ENCODE measurements around the gene ALDH3A1.

The ALDH3A1 gene

DNA sequence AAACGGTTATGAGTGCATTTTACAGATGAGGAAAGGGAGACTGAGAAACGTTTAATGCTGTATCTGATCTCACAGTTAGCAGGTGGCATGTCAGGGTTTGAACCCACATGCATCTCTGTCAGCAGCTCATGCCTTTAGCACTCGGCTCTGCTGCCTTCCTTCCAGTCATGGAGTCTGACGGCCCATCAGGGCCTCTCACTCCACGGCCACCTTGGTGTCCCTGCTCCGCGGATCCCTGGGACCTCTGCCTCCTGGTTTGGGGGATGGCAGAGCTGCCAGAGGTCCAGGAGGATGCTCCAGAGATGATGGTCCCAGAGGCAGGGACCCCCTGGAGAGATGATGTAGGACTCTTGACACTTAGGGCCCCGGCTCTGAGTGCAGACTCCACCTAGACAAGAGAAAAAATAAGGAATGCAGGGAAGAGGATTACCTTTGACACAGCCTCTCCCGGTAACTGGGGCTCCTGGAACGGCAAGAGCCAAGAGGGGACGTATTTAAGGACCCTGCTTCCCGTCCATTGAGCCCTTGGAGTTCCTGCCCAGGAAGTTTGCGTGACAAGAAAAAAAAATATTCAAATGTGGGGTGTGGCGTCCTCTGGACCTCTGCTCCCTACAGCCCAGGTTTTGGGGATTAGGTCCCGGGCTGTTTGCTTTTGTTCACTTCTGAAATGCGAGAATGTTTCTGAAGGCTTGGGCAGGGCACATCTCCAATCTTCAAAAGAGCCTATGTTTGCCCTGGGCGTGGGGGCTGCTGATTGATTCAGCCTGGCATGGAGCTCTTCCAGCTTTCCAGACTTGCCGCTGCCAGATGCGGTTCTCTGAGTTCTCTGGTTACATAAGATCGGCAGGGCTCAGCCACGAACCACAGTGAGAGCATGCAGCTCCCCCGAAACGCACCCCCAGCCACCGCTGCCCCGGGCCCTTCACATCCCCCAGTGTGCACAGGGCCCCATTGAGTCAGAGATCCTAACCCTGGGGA lies at the start of gene ALDH3A1:
TSS of gene ALDH3A1 (minus strand) at position 470 of the 978 bp plus-strand sequence. CDS start 3,169 bp downstream, outside the sequence.
- H3K9me3 Mint-ChIP-seq, result no peaks in the 10 kb centered on the region
- peak within 1 kb of the TSS in 1 of 3 experiments; percentile 52 for H3K4me3 Mint-ChIP-seq
- H3K27ac Mint-ChIP-seq, result peak within 1 kb of the TSS in 1 of 3 experiments; percentile 33
- no peaks in the 10 kb centered on the region for H3K36me3 Mint-ChIP-seq (ENCODE audit: low read depth)
- TF ChIP-seq, protein P1, sequence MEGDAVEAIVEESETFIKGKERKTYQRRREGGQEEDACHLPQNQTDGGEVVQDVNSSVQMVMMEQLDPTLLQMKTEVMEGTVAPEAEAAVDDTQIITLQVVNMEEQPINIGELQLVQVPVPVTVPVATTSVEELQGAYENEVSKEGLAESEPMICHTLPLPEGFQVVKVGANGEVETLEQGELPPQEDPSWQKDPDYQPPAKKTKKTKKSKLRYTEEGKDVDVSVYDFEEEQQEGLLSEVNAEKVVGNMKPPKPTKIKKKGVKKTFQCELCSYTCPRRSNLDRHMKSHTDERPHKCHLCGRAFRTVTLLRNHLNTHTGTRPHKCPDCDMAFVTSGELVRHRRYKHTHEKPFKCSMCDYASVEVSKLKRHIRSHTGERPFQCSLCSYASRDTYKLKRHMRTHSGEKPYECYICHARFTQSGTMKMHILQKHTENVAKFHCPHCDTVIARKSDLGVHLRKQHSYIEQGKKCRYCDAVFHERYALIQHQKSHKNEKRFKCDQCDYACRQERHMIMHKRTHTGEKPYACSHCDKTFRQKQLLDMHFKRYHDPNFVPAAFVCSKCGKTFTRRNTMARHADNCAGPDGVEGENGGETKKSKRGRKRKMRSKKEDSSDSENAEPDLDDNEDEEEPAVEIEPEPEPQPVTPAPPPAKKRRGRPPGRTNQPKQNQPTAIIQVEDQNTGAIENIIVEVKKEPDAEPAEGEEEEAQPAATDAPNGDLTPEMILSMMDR (IDR thresholded peaks at IDR 0.05; ENCODE audit: unreplicated experiment in 3 of 3), result no peak
- peaks cover 31% of the 10 kb centered on the region for H3K27me3 Mint-ChIP-seq (ENCODE audit: low read depth)
- peaks cover 16% of the 10 kb centered on the region for H3K4me1 Mint-ChIP-seq

DNA sequence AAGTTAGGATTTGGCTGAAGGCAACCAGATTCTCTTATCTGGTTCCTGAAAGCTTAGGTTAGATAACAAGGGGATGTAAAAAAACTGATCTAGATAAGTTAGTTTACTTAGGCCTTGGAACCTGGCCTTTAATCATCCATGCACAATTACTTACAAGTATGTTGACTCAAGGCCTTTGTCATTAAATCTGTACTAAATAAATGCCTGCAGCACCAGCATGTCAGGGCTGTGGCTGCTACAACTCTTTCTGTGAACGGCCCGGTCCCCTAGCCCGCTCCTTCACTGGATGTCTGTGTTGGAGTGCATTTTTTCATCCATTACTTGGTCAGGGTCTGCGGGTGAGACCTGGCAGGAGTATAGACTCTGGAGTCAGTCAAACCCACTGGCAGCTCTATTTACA lies 48.4 kb upstream of the ALDH3A1 start:
- Mint-ChIP-seq H3K4me3 (no peak overlapping the region), H3K27me3 (ENCODE audit: low read depth) (no peaks in the 10 kb centered on the region), H3K9me3 (peaks cover 55% of the 10 kb centered on the region), H3K27ac (no peak overlapping the region), H3K36me3 (ENCODE audit: low read depth) (peaks cover 93% of the 10 kb centered on the region), H3K4me1 (peaks cover 5% of the 10 kb centered on the region)
- TF ChIP-seq, protein P1 (IDR thresholded peaks at IDR 0.05; ENCODE audit: unreplicated experiment in 3 of 3), result no peak

DNA sequence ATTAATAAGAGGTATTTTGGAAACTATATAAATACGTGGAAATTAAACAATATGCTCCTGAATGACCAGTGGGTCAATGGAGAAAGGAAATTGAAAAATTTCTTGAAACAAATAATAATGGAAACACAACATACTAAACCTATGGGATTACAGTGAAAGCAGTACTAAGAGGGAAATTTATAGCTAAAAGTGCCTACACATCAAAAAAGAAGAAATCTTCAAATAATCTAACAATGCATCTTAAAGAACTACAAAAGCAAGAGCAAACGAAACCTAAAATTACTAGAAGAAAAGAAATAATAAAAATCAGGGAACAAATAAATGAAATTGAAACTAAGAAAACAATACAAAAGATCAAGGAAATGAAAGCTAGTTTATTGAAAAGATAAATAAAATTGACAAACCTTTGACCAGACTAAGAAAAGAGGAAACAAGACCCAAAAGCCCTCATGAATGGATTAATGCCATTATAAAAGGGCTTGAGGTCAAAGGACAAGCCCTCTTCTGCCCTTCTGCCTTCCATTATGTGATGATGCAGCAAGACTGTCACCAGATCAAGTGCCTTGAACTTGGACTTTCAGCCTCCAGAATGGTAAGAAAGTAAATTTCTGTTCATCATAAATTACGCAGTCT lies 43.9 kb upstream of the ALDH3A1 start:
- Mint-ChIP-seq H3K4me1 (peaks cover 11% of the 10 kb centered on the region), H3K27me3 (ENCODE audit: low read depth) (no peaks in the 10 kb centered on the region), H3K27ac (no peak overlapping the region), H3K9me3 (peaks cover 42% of the 10 kb centered on the region), H3K4me3 (no peak overlapping the region), H3K36me3 (ENCODE audit: low read depth) (peaks cover 96% of the 10 kb centered on the region)
- TF ChIP-seq, protein P1 (IDR thresholded peaks at IDR 0.05; ENCODE audit: unreplicated experiment in 3 of 3), result no peak

DNA sequence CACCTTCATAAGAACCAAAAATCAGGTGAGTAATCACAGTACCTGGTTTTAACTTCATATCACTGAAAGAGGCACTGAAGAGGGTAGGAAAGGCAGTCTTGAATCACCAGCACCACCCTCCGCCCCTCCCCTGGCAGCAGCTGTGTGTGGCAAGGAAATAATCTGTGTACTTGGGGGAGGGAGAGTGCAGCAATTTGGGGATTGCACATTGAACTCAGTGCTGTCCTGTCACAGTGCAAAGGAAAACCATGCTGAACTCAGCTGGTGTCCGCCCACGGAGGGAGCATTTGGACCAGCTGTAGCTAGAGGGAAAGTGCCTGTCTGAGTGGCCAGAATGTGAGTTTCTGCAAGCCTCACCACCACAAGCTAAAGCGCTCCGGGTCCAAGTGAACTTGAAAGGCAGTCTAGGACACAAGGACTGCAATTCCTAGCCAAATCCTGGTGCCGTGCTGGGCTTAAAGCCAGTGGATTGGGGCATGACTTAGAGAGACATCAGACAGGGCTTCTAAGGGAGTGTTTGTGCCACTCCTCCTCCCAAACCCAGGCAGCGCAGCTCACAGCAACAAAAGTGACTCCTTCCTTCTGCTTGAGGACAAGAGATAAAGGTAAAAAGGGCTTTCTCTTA lies 39.7 kb upstream of the ALDH3A1 start:
- H3K27ac Mint-ChIP-seq, result peak overlapping the region in 1 of 3 experiments; percentile 15
- H3K4me3 Mint-ChIP-seq, result no peak overlapping the region
- no peaks in the 10 kb centered on the region for H3K27me3 Mint-ChIP-seq (ENCODE audit: low read depth)
- peaks cover 11% of the 10 kb centered on the region for H3K4me1 Mint-ChIP-seq
- TF ChIP-seq, protein P1 (IDR thresholded peaks at IDR 0.05; ENCODE audit: unreplicated experiment in 3 of 3), result no peak
- H3K9me3 Mint-ChIP-seq, result peaks cover 6% of the 10 kb centered on the region
- peaks cover 64% of the 10 kb centered on the region for H3K36me3 Mint-ChIP-seq (ENCODE audit: low read depth)

DNA sequence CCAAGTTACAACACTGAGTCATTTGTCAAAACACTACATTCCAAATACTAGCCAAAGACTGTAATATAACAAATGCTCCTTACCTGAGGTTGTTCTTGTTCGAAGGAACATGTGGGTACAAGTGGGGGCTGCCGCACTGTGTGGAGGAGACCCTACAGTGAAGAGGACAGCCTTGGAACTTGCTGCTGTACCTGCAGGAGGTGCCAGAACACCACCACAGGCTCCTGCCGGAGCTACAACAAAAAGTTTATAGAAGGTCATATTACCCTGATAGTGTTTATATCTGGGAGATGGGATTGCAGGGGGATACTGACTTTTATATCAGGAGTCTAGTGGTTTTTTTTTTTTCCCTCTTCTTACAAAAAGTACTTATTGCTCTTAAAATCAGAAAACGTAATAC lies 37.8 kb upstream of the ALDH3A1 start:
- Mint-ChIP-seq H3K4me1 (peaks cover 11% of the 10 kb centered on the region), H3K9me3 (no peaks in the 10 kb centered on the region), H3K4me3 (no peak overlapping the region), H3K27me3 (ENCODE audit: low read depth) (no peaks in the 10 kb centered on the region), H3K27ac (no peak overlapping the region), H3K36me3 (ENCODE audit: low read depth) (peaks cover 62% of the 10 kb centered on the region)
- TF ChIP-seq, protein P1 (IDR thresholded peaks at IDR 0.05; ENCODE audit: unreplicated experiment in 3 of 3), result no peak
